ENCODE results near the gene HTR1D.
A peak's percentile ranks its signal among the peaks of the same experiment; 100 is the strongest.

The HTR1D gene

DNA sequence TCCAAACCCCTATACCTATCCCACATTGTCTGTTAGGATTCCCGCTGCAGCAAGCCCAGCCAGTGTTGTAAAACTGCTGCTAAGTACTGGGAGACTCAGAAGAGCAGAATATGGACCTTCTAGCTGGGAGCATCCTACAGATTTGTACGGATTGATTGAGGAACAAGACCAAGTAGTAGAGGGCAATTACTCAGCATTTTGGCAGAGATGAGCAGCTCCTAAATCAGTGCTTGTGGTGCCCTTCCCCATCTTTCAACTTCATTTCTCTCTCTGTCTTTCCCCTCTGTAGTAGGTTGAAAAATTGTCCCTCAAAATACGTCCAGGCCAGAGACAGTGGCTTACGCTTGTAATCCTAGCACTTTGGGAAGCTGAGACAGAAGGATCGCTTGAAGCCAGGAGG lies 37.3 kb upstream of the HTR1D start:
- no peaks in the 10 kb centered on the region for H3K79me2 ChIP-seq (ENCODE audit: control insufficient read depth, insufficient read depth, low read length, poor library complexity)
- H3K4me1 ChIP-seq (ENCODE audit: control insufficient read depth in 1 of 2, insufficient read depth in 2 of 2, low read length in 2 of 2), result no peaks in the 10 kb centered on the region
- H3K18ac ChIP-seq (ENCODE audit: low read length), result no peak overlapping the region
- no peak overlapping the region for H2BK12ac ChIP-seq (ENCODE audit: low read length)
- no peaks in the 10 kb centered on the region for H3K27me3 ChIP-seq (ENCODE audit: insufficient read depth, low read length)
- H3K9ac ChIP-seq (ENCODE audit: low read length), result no peak overlapping the region
- H3K4me3 ChIP-seq (ENCODE audit: low read depth, low read length), result no peak overlapping the region
- no peaks in the 10 kb centered on the region for H3K36me3 ChIP-seq (ENCODE audit: control insufficient read depth in 1 of 2, insufficient read depth in 2 of 2, low read length in 2 of 2)
- DNase-seq, result no peak
- H2BK120ac ChIP-seq (ENCODE audit: insufficient read depth, low read length, poor library complexity), result no peak overlapping the region
- H2AFZ ChIP-seq (ENCODE audit: insufficient read depth, low read length, poor library complexity), result no peak overlapping the region
- no peak overlapping the region for H3K23ac ChIP-seq (ENCODE audit: low read length)
- WGBS (ENCODE audit: extremely low coverage, insufficient coverage, insufficient read length), result no CpG with 5 or more reads among the region's 5 CpGs
- no peak overlapping the region for H4K12ac ChIP-seq (ENCODE audit: low read depth, low read length)
- no peaks in the 10 kb centered on the region for H3K79me1 ChIP-seq (ENCODE audit: low read length)
- no peak overlapping the region for H3K4ac ChIP-seq (ENCODE audit: low read depth, low read length)
- no peak overlapping the region for H3K27ac ChIP-seq (ENCODE audit: low read depth, low read length)
- H2AK5ac ChIP-seq (ENCODE audit: low read length), result no peak overlapping the region
- no peak overlapping the region for H2BK5ac ChIP-seq (ENCODE audit: low read depth, low read length, poor library complexity)
- no peak overlapping the region for H3K14ac ChIP-seq (ENCODE audit: low read length)
- H4K8ac ChIP-seq (ENCODE audit: low read depth, low read length), result no peak overlapping the region
- no peak overlapping the region for H3K4me2 ChIP-seq (ENCODE audit: low read length)
- H4K91ac ChIP-seq (ENCODE audit: low read depth, low read length), result no peak overlapping the region
- peaks cover 2% of the 10 kb centered on the region for H3K9me3 ChIP-seq (ENCODE audit: insufficient read depth, low read depth, low read length)

DNA sequence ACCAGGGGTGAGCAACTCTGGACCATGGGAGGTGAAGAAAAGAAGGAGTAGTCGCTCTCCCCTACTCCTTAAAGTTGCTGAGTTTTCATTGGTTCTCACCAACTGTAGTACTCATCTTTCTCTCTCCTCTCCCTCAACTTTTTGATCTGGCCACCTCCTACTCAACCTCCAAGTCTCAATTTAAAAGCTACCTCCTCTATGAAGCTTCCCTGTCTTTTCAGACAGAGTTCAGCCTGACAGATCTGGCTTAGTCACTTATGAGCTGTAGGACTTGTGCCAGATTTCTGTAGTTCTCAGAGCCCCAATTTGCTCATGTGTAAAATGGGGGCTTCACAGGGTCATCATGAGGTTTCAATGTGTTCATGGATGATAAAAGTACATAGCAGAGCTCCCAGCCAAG lies 34.5 kb upstream of the HTR1D start:
- no CpG with 5 or more reads among the region's 1 CpG for WGBS (ENCODE audit: extremely low coverage, insufficient coverage, insufficient read length)
- peaks cover 2% of the 10 kb centered on the region for H3K9me3 ChIP-seq (ENCODE audit: insufficient read depth, low read depth, low read length)
- H2AK5ac ChIP-seq (ENCODE audit: low read length), result no peak overlapping the region
- no peak overlapping the region for H3K18ac ChIP-seq (ENCODE audit: low read length)
- H3K4me3 ChIP-seq (ENCODE audit: low read depth, low read length), result no peak overlapping the region
- no peak overlapping the region for H3K4me2 ChIP-seq (ENCODE audit: low read length)
- H2BK120ac ChIP-seq (ENCODE audit: insufficient read depth, low read length, poor library complexity), result no peak overlapping the region
- H2BK5ac ChIP-seq (ENCODE audit: low read depth, low read length, poor library complexity), result no peak overlapping the region
- no peak overlapping the region for H2BK12ac ChIP-seq (ENCODE audit: low read length)
- no peak overlapping the region for H3K9ac ChIP-seq (ENCODE audit: low read length)
- H3K4ac ChIP-seq (ENCODE audit: low read depth, low read length), result no peak overlapping the region
- H3K14ac ChIP-seq (ENCODE audit: low read length), result no peak overlapping the region
- H3K36me3 ChIP-seq (ENCODE audit: control insufficient read depth in 1 of 2, insufficient read depth in 2 of 2, low read length in 2 of 2), result no peaks in the 10 kb centered on the region
- no peaks in the 10 kb centered on the region for H3K79me2 ChIP-seq (ENCODE audit: control insufficient read depth, insufficient read depth, low read length, poor library complexity)
- H3K27me3 ChIP-seq (ENCODE audit: insufficient read depth, low read length), result no peaks in the 10 kb centered on the region
- H3K23ac ChIP-seq (ENCODE audit: low read length), result no peak overlapping the region
- H3K27ac ChIP-seq (ENCODE audit: low read depth, low read length), result no peak overlapping the region
- no peak overlapping the region for H4K8ac ChIP-seq (ENCODE audit: low read depth, low read length)
- no peak for DNase-seq
- H2AFZ ChIP-seq (ENCODE audit: insufficient read depth, low read length, poor library complexity), result no peak overlapping the region
- H3K4me1 ChIP-seq (ENCODE audit: control insufficient read depth in 1 of 2, insufficient read depth in 2 of 2, low read length in 2 of 2), result no peaks in the 10 kb centered on the region
- no peak overlapping the region for H4K91ac ChIP-seq (ENCODE audit: low read depth, low read length)
- no peaks in the 10 kb centered on the region for H3K79me1 ChIP-seq (ENCODE audit: low read length)
- no peak overlapping the region for H4K12ac ChIP-seq (ENCODE audit: low read depth, low read length)

GRCh38 chr1:23249787-23250454 lies 32.6 kb upstream of the HTR1D start:
- DNase-seq, result peak in 1 of 2 donors; percentile 29
- Histone ChIP-seq H3K23ac (ENCODE audit: low read length) (no peak overlapping the region), H3K4me1 (ENCODE audit: control insufficient read depth in 1 of 2, insufficient read depth in 2 of 2, low read length in 2 of 2) (no peaks in the 10 kb centered on the region), H2AK5ac (ENCODE audit: low read length) (no peak overlapping the region), H4K8ac (ENCODE audit: low read depth, low read length) (no peak overlapping the region), H3K27ac (ENCODE audit: low read depth, low read length) (no peak overlapping the region), H3K14ac (ENCODE audit: low read length) (no peak overlapping the region), H3K9ac (ENCODE audit: low read length) (no peak overlapping the region), H4K12ac (ENCODE audit: low read depth, low read length) (no peak overlapping the region), H3K79me1 (ENCODE audit: low read length) (no peaks in the 10 kb centered on the region), H3K27me3 (ENCODE audit: insufficient read depth, low read length) (no peaks in the 10 kb centered on the region), H3K79me2 (ENCODE audit: control insufficient read depth, insufficient read depth, low read length, poor library complexity) (no peaks in the 10 kb centered on the region), H3K4me3 (ENCODE audit: low read depth, low read length) (no peak overlapping the region), H3K4ac (ENCODE audit: low read depth, low read length) (no peak overlapping the region), H2BK120ac (ENCODE audit: insufficient read depth, low read length, poor library complexity) (no peak overlapping the region), H2BK5ac (ENCODE audit: low read depth, low read length, poor library complexity) (no peak overlapping the region), H2BK12ac (ENCODE audit: low read length) (no peak overlapping the region), H3K36me3 (ENCODE audit: control insufficient read depth in 1 of 2, insufficient read depth in 2 of 2, low read length in 2 of 2) (no peaks in the 10 kb centered on the region), H3K4me2 (ENCODE audit: low read length) (no peak overlapping the region), H2AFZ (ENCODE audit: insufficient read depth, low read length, poor library complexity) (no peak overlapping the region), H3K9me3 (ENCODE audit: insufficient read depth, low read depth, low read length) (no peaks in the 10 kb centered on the region), H3K18ac (ENCODE audit: low read length) (no peak overlapping the region), H4K91ac (ENCODE audit: low read depth, low read length) (no peak overlapping the region)
- WGBS (ENCODE audit: extremely low coverage, insufficient coverage, insufficient read length), result no CpG with 5 or more reads among the region's 6 CpGs

GRCh38 chr1:23247276-23247675 lies 30.0 kb upstream of the HTR1D start:
- Histone ChIP-seq H2BK5ac (ENCODE audit: low read depth, low read length, poor library complexity) (no peak overlapping the region), H3K4me1 (ENCODE audit: control insufficient read depth in 1 of 2, insufficient read depth in 2 of 2, low read length in 2 of 2) (no peaks in the 10 kb centered on the region), H3K27ac (ENCODE audit: low read depth, low read length) (no peak overlapping the region), H4K12ac (ENCODE audit: low read depth, low read length) (no peak overlapping the region), H2BK120ac (ENCODE audit: insufficient read depth, low read length, poor library complexity) (no peak overlapping the region), H2BK12ac (ENCODE audit: low read length) (no peak overlapping the region), H3K14ac (ENCODE audit: low read length) (no peak overlapping the region), H4K91ac (ENCODE audit: low read depth, low read length) (no peak overlapping the region), H3K4me2 (ENCODE audit: low read length) (no peak overlapping the region), H3K27me3 (ENCODE audit: insufficient read depth, low read length) (no peaks in the 10 kb centered on the region), H3K9me3 (ENCODE audit: insufficient read depth, low read depth, low read length) (no peaks in the 10 kb centered on the region), H3K36me3 (ENCODE audit: control insufficient read depth in 1 of 2, insufficient read depth in 2 of 2, low read length in 2 of 2) (no peaks in the 10 kb centered on the region), H4K8ac (ENCODE audit: low read depth, low read length) (no peak overlapping the region), H2AFZ (ENCODE audit: insufficient read depth, low read length, poor library complexity) (no peak overlapping the region), H3K79me2 (ENCODE audit: control insufficient read depth, insufficient read depth, low read length, poor library complexity) (no peaks in the 10 kb centered on the region), H2AK5ac (ENCODE audit: low read length) (no peak overlapping the region), H3K79me1 (ENCODE audit: low read length) (no peaks in the 10 kb centered on the region), H3K9ac (ENCODE audit: low read length) (no peak overlapping the region), H3K18ac (ENCODE audit: low read length) (no peak overlapping the region), H3K4ac (ENCODE audit: low read depth, low read length) (no peak overlapping the region), H3K4me3 (ENCODE audit: low read depth, low read length) (no peak overlapping the region), H3K23ac (ENCODE audit: low read length) (no peak overlapping the region)
- no CpG with 5 or more reads among the region's 6 CpGs for WGBS (ENCODE audit: extremely low coverage, insufficient coverage, insufficient read length)
- no peak for DNase-seq

Measured in trophoblast cell (in vitro differentiated cells and primary cell).